ENCODE results near the gene DMKN. TPM values are rescaled to one million over a fixed set of nuclear protein-coding genes. Genes with fewer than 3 reads are reported as not detected.
A peak's percentile ranks its signal among the peaks of the same experiment; 100 is the strongest.

The DMKN gene
- total RNA-seq, 1 experiment from 2014 or later, result 5.6 TPM

DNA sequence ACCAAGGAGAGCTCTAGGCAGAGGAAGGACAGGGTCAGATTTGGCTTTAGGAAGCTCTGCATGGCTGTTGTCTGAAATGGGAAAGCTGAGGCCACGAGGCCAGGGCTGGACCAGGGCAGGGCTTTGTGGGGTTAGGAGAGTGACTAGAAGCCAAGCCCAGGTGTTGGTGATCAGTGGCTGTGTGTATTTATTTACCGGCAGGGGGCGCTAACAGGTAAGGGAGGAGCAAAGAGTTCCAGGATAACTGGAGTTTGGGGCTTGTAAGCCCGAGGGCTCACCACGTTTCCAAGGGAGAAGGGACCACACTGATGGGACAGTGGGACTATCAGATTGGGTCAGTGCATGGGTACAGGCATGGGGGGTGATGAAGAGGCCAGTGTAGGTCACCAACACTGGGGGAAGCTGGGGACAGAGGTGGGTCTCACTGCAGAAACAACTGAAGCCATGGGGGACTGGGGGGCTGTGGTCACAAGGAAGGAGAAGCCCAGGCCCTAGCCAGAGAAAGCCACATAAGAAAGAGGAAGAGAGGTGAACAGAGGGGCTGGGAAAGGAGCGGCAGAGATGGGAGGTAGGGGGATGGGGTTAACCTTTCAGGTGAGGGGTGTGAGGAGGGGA is 35.8 kb upstream of the DMKN start:
- Histone ChIP-seq H3K27ac (ENCODE audit: low read length) (no peak overlapping the region), H3K4me3 (ENCODE audit: low read depth in 2 of 2, low read length in 2 of 2) (no peak overlapping the region), H3K36me3 (ENCODE audit: control insufficient read depth, insufficient read depth, low read length) (peaks cover 6% of the 10 kb centered on the region; the same call in 1 of the 2 replicates), H3K4me1 (ENCODE audit: control insufficient read depth, insufficient read depth, low read length) (peaks cover 12% of the 10 kb centered on the region), H3K27me3 (ENCODE audit: control insufficient read depth, insufficient read depth, low read length) (no peaks in the 10 kb centered on the region), H3K9me3 (ENCODE audit: control insufficient read depth, insufficient read depth, low read depth, low read length) (no peaks in the 10 kb centered on the region)
- peak; percentile 42; the same call in 1 of the 2 replicates for ATAC-seq
- intact Hi-C loops (cut with micrococcal nuclease; ENCODE audit: unreplicated experiment), result no loop called here
- in situ Hi-C loops (cut with HindIII; ENCODE audit: low pct_unique_long_range_greater_than_20kb, low sequenced_read_pairs), result no loop called here
- POLR2A ChIA-PET, result no interaction called here
- TF ChIP-seq CTCF (IDR thresholded peaks at IDR 0.05), result peak; percentile 96
- no peak for TF ChIP-seq TCF7L2 (IDR thresholded peaks at IDR 0.05; ENCODE audit: low read depth, low read length)
- DNase-seq (ENCODE audit: low read depth, low spot score), result peak; percentile 33
- CTCF ChIA-PET, result interaction anchor here (0.6 to 1.4 kb wide), 4 partner anchors 96 to 719 kb away, joined by 3 to 6 read pairs (median 4); partner anchors contain the start of gene COX6B1
- no TSS peak for BruUV-seq (replicated peaks)

- H3K27ac ChIP-seq (ENCODE audit: low read length), result peak overlapping the region; percentile 97
- BruUV-seq (replicated peaks), result TSS peak; percentile 91
- in situ Hi-C loops (cut with HindIII; ENCODE audit: low pct_unique_long_range_greater_than_20kb, low sequenced_read_pairs) (no loop called here), intact Hi-C loops (cut with micrococcal nuclease; ENCODE audit: unreplicated experiment) (no loop called here)
- H3K9me3 ChIP-seq (ENCODE audit: control insufficient read depth, insufficient read depth, low read depth, low read length), result no peaks in the 10 kb centered on the region
- POLR2A ChIA-PET, result no interaction called here
- peaks cover 6% of the 10 kb centered on the region; the same call in 1 of the 2 replicates for H3K36me3 ChIP-seq (ENCODE audit: control insufficient read depth, insufficient read depth, low read length)
- peak overlapping the region; percentile 79 to 98 for H3K4me3 ChIP-seq (ENCODE audit: low read depth in 2 of 2, low read length in 2 of 2)
- H3K4me1 ChIP-seq (ENCODE audit: control insufficient read depth, insufficient read depth, low read length), result peaks cover 12% of the 10 kb centered on the region
- ATAC-seq (no peak), DNase-seq (ENCODE audit: low read depth, low spot score) (no peak)
- CTCF ChIA-PET, result no interaction called here
- TF ChIP-seq, protein P1, sequence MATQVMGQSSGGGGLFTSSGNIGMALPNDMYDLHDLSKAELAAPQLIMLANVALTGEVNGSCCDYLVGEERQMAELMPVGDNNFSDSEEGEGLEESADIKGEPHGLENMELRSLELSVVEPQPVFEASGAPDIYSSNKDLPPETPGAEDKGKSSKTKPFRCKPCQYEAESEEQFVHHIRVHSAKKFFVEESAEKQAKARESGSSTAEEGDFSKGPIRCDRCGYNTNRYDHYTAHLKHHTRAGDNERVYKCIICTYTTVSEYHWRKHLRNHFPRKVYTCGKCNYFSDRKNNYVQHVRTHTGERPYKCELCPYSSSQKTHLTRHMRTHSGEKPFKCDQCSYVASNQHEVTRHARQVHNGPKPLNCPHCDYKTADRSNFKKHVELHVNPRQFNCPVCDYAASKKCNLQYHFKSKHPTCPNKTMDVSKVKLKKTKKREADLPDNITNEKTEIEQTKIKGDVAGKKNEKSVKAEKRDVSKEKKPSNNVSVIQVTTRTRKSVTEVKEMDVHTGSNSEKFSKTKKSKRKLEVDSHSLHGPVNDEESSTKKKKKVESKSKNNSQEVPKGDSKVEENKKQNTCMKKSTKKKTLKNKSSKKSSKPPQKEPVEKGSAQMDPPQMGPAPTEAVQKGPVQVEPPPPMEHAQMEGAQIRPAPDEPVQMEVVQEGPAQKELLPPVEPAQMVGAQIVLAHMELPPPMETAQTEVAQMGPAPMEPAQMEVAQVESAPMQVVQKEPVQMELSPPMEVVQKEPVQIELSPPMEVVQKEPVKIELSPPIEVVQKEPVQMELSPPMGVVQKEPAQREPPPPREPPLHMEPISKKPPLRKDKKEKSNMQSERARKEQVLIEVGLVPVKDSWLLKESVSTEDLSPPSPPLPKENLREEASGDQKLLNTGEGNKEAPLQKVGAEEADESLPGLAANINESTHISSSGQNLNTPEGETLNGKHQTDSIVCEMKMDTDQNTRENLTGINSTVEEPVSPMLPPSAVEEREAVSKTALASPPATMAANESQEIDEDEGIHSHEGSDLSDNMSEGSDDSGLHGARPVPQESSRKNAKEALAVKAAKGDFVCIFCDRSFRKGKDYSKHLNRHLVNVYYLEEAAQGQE (IDR thresholded peaks at IDR 0.05; ENCODE audit: insufficient read depth in 1 of 2, low read depth in 2 of 2, low read length in 1 of 2), result no peak
- TF ChIP-seq SIN3A (IDR thresholded peaks at IDR 0.05; ENCODE audit: borderline replicate concordance, insufficient read depth, low read depth, low read length) (no peak), POLR2AphosphoS5 (IDR thresholded peaks at IDR 0.05; ENCODE audit: low read depth, low read length) (no peak), TCF7L2 (IDR thresholded peaks at IDR 0.05; ENCODE audit: low read depth, low read length) (no peak), CTCF (IDR thresholded peaks at IDR 0.05) (no peak)
- H3K27me3 ChIP-seq (ENCODE audit: control insufficient read depth, insufficient read depth, low read length), result no peaks in the 10 kb centered on the region
Observed at GRCh38 chr19:35546532-35546931, 33.1 kb upstream of the DMKN start.

All from Panc1 (cell line).